ENCODE measurements around the gene UBL3. TPM values are rescaled to one million over a fixed set of nuclear protein-coding genes. Genes with fewer than 3 reads are reported as not detected.

The UBL3 gene
- total RNA-seq, 1 donor from 2014 or later, result 23.6 TPM

- no peak overlapping the region for H3K27ac Mint-ChIP-seq
These were observed 47.8 kb downstream of the UBL3 start for GRCh38 chr13:29802621-29803020.

DNA sequence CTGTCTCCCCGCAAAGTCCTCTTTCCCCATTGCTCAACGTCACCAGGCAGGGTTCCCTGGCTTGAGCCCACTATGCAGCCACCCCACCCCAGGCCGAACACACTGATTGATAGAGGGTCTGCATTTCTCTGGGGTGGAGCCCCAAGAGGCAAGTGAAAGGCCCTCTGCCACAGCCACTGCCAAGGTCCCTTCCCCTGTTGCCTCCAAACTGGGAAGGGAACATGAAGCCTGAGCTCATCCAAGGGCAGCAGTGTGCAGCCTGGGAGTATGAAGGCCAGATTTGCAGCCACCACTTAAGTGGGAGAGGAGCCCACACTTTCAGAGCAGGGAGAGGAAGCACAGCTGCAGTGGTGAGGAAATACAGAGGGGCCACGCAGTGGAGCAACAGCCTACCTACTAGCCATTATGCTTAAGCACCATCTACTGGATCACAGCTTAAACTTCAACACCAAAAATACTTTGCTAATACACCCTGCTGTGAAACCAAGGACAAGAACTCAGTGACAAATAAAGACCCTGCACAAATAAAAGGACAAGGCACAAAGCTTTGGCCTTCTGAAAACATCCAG lies 48.6 kb downstream of the UBL3 start:
- Mint-ChIP-seq H3K27ac (no peak overlapping the region), H3K27me3 (ENCODE audit: low read depth) (no peaks in the 10 kb centered on the region), H3K36me3 (no peaks in the 10 kb centered on the region), H3K4me1 (peaks cover 6% of the 10 kb centered on the region), H3K4me3 (no peak overlapping the region), H3K9me3 (no peaks in the 10 kb centered on the region)
- TF ChIP-seq CTCF (IDR thresholded peaks at IDR 0.05; ENCODE audit: unreplicated experiment), result no peak
- no peak for DNase-seq (ENCODE audit: low spot score in 2 of 2, unreplicated experiment in 2 of 2)

More at GRCh38 chr13:29802621-29803020, 47.8 kb downstream of the UBL3 start:
- H3K4me1 Mint-ChIP-seq, result peaks cover 9% of the 10 kb centered on the region
- H3K36me3 Mint-ChIP-seq, result no peaks in the 10 kb centered on the region
- no peaks in the 10 kb centered on the region for H3K9me3 Mint-ChIP-seq
- no peak overlapping the region for H3K4me3 Mint-ChIP-seq
- TF ChIP-seq CTCF (IDR thresholded peaks at IDR 0.05; ENCODE audit: unreplicated experiment), result no peak
- H3K27me3 Mint-ChIP-seq (ENCODE audit: low read depth), result no peaks in the 10 kb centered on the region
- no peak for DNase-seq (ENCODE audit: low spot score in 2 of 2, unreplicated experiment in 2 of 2)

DNA sequence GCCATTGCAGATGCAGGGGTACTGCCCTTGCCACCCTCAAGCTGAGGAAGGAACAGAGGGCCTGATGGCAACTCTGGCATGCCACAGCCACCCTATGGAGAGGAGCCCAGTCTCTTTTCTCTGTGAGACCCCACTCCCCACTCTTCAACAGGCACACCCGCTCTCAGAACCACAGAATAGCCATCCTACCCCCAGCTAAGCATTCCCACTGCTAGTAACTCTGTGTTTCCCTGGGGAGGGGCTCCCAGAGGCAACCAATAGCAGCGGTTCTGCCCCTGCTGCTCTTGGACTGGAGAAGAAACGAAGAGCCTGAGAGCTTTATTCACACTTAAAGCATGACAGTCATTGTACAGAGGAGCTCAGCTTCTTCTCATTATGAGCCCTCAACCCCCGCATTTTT lies 49.3 kb downstream of the UBL3 start:
- no peak for DNase-seq (ENCODE audit: low spot score in 2 of 2, unreplicated experiment in 2 of 2)
- Mint-ChIP-seq H3K27me3 (ENCODE audit: low read depth) (no peaks in the 10 kb centered on the region), H3K36me3 (no peaks in the 10 kb centered on the region), H3K27ac (no peak overlapping the region), H3K4me3 (no peak overlapping the region), H3K9me3 (no peaks in the 10 kb centered on the region), H3K4me1 (no peaks in the 10 kb centered on the region)
- TF ChIP-seq CTCF (IDR thresholded peaks at IDR 0.05; ENCODE audit: unreplicated experiment), result no peak

- H3K4me1 Mint-ChIP-seq, result no peaks in the 10 kb centered on the region
- no peak for TF ChIP-seq CTCF (IDR thresholded peaks at IDR 0.05; ENCODE audit: unreplicated experiment)
- H3K36me3 Mint-ChIP-seq, result no peaks in the 10 kb centered on the region
- no peak overlapping the region for H3K27ac Mint-ChIP-seq
- H3K4me3 Mint-ChIP-seq, result no peak overlapping the region
- H3K27me3 Mint-ChIP-seq (ENCODE audit: low read depth), result no peaks in the 10 kb centered on the region
- no peak for DNase-seq (ENCODE audit: low spot score in 2 of 2, unreplicated experiment in 2 of 2)
- H3K9me3 Mint-ChIP-seq, result no peaks in the 10 kb centered on the region
These were observed 49.7 kb downstream of the UBL3 start for GRCh38 chr13:29800687-29801086.

- no peaks in the 10 kb centered on the region for H3K27me3 Mint-ChIP-seq (ENCODE audit: low read depth)
- H3K4me1 Mint-ChIP-seq, result peaks cover 6% of the 10 kb centered on the region
- H3K36me3 Mint-ChIP-seq, result no peaks in the 10 kb centered on the region
- no peaks in the 10 kb centered on the region for H3K9me3 Mint-ChIP-seq
- no peak overlapping the region for H3K4me3 Mint-ChIP-seq
- DNase-seq (ENCODE audit: low spot score in 2 of 2, unreplicated experiment in 2 of 2), result no peak
- no peak overlapping the region for H3K27ac Mint-ChIP-seq
- no peak for TF ChIP-seq CTCF (IDR thresholded peaks at IDR 0.05; ENCODE audit: unreplicated experiment)
These were observed 51.4 kb downstream of the UBL3 start for GRCh38 chr13:29799041-29799440.
